ENCODE results near the gene BBOX1.

DNA sequence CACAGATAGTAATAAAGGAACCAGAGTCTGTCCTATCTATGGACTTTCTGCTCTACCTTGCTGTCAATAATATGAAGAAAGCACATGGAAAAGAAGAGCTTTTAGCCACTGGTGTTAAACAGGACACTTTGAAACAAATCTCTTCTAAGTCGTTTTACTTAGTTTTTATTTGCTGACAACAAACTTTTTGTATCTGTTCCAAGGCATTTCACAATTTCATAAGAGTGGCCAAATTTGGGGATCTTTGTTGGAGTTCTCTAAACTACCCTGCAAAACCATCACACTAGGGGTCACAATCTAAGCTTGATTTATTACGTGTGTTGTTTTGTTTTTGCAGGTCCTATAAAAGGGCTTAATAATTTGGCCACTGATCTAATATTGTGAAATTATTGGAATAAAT lies 54.4 kb downstream of the BBOX1 start:
- TF ChIP-seq POLR2A (IDR thresholded peaks at IDR 0.05; ENCODE audit: low read length) (no peak), CEBPB (IDR thresholded peaks at IDR 0.05) (no peak), TP53 (CRISPR knock-in tag; IDR thresholded peaks at IDR 0.05) (no peak), ELK1 (IDR thresholded peaks at IDR 0.05; ENCODE audit: low read depth, low read length) (no peak), NR3C1 (IDR thresholded peaks at IDR 0.05) (no peak), E2F6 (IDR thresholded peaks at IDR 0.05; ENCODE audit: borderline replicate concordance, low read depth) (no peak), EHMT2 (IDR thresholded peaks at IDR 0.05; ENCODE audit: low read depth) (no peak)
- TF ChIP-seq, protein P1, sequence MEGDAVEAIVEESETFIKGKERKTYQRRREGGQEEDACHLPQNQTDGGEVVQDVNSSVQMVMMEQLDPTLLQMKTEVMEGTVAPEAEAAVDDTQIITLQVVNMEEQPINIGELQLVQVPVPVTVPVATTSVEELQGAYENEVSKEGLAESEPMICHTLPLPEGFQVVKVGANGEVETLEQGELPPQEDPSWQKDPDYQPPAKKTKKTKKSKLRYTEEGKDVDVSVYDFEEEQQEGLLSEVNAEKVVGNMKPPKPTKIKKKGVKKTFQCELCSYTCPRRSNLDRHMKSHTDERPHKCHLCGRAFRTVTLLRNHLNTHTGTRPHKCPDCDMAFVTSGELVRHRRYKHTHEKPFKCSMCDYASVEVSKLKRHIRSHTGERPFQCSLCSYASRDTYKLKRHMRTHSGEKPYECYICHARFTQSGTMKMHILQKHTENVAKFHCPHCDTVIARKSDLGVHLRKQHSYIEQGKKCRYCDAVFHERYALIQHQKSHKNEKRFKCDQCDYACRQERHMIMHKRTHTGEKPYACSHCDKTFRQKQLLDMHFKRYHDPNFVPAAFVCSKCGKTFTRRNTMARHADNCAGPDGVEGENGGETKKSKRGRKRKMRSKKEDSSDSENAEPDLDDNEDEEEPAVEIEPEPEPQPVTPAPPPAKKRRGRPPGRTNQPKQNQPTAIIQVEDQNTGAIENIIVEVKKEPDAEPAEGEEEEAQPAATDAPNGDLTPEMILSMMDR (IDR thresholded peaks at IDR 0.05) = no peak
